ENCODE data around the gene VKORC1.
A peak's percentile ranks its signal among the peaks of the same experiment; 100 is the strongest.
"Not testable (repeated sequence)": the region's sequence is repeated elsewhere in the genome, so short reads cannot be mapped to it uniquely, and the experiment has no call there.

Gene VKORC1

GRCh38 chr16:31094424-31095120 is at the start of gene VKORC1:
VKORC1 (minus strand) TSS chr16:31094797; CDS start chr16:31094729, 68 bp downstream.
- peak; percentile 92 to 94 for ATAC-seq

- ATAC-seq: no peak
Measured at GRCh38 chr16:31143694-31144148, 49.1 kb upstream of the VKORC1 start.

- no peak for ATAC-seq
Measured at GRCh38 chr16:31143011-31143693, 48.6 kb upstream of the VKORC1 start.

GRCh38 chr16:31142109-31143010 is 47.8 kb upstream of the VKORC1 start:
- peak; percentile 87 to 88 for ATAC-seq

GRCh38 chr16:31141489-31142108 is 47.0 kb upstream of the VKORC1 start:
- no peak for ATAC-seq

- ATAC-seq: not testable (repeated sequence)
Measured at GRCh38 chr16:31141071-31141469, 46.5 kb upstream of the VKORC1 start.

- ATAC-seq: no peak
Measured at GRCh38 chr16:31138621-31139578, 44.3 kb upstream of the VKORC1 start.

- ATAC-seq: not testable (repeated sequence)
Measured at GRCh38 chr16:31136822-31137499, 42.4 kb upstream of the VKORC1 start.

- ATAC-seq: no peak
Measured at GRCh38 chr16:31136287-31136662, 41.7 kb upstream of the VKORC1 start.

GRCh38 chr16:31135535-31136286 is 41.1 kb upstream of the VKORC1 start, which contains the start of gene PRSS8:
PRSS8 (minus strand) TSS chr16:31135727; CDS start chr16:31135498, 229 bp downstream.
- ATAC-seq: no peak

- ATAC-seq: no peak
Measured at GRCh38 chr16:31134625-31135534, 40.3 kb upstream of the VKORC1 start.

GRCh38 chr16:31134091-31134571 is 39.5 kb upstream of the VKORC1 start:
- ATAC-seq: no peak

- ATAC-seq: no peak
Measured at GRCh38 chr16:31133046-31133501, 38.5 kb upstream of the VKORC1 start.

GRCh38 chr16:31132303-31132979 is 37.8 kb upstream of the VKORC1 start:
- no peak for ATAC-seq

GRCh38 chr16:31131841-31132271 is 37.3 kb upstream of the VKORC1 start:
- no peak for ATAC-seq

GRCh38 chr16:31131416-31131815 is 36.8 kb upstream of the VKORC1 start:
- no peak for ATAC-seq

GRCh38 chr16:31130899-31131298 is 36.3 kb upstream of the VKORC1 start:
- ATAC-seq: no peak

- ATAC-seq: no peak
Measured at GRCh38 chr16:31130336-31130891, 35.8 kb upstream of the VKORC1 start.

All from activated CD4-positive, CD25-positive, alpha-beta regulatory T cell treated with anti-CD3 and anti-CD28 coated beads, Interleukin-2, amount 50 U/mL, for 24 hours (primary cell).